ENCODE data around the gene UIMC1.

- TF ChIP-seq, protein P1, sequence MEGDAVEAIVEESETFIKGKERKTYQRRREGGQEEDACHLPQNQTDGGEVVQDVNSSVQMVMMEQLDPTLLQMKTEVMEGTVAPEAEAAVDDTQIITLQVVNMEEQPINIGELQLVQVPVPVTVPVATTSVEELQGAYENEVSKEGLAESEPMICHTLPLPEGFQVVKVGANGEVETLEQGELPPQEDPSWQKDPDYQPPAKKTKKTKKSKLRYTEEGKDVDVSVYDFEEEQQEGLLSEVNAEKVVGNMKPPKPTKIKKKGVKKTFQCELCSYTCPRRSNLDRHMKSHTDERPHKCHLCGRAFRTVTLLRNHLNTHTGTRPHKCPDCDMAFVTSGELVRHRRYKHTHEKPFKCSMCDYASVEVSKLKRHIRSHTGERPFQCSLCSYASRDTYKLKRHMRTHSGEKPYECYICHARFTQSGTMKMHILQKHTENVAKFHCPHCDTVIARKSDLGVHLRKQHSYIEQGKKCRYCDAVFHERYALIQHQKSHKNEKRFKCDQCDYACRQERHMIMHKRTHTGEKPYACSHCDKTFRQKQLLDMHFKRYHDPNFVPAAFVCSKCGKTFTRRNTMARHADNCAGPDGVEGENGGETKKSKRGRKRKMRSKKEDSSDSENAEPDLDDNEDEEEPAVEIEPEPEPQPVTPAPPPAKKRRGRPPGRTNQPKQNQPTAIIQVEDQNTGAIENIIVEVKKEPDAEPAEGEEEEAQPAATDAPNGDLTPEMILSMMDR (conservative IDR thresholded peaks at IDR 0.05; ENCODE audit: low read depth, low read length) = no peak
- TF ChIP-seq RCOR1 (IDR thresholded peaks at IDR 0.05; ENCODE audit: insufficient replicate concordance, low read length) = no peak
- TF ChIP-seq POLR2A (IDR thresholded peaks at IDR 0.05; ENCODE audit: low read depth, low read length) = no peak
- TF ChIP-seq CHD1 (IDR thresholded peaks at IDR 0.05; ENCODE audit: low read depth, low read length) = no peak
- TF ChIP-seq RAD21 (IDR thresholded peaks at IDR 0.05; ENCODE audit: low read length) = no peak
- no peak for TF ChIP-seq RFX5 (IDR thresholded peaks at IDR 0.05; ENCODE audit: low read depth, low read length)
- TF ChIP-seq, protein P2, sequence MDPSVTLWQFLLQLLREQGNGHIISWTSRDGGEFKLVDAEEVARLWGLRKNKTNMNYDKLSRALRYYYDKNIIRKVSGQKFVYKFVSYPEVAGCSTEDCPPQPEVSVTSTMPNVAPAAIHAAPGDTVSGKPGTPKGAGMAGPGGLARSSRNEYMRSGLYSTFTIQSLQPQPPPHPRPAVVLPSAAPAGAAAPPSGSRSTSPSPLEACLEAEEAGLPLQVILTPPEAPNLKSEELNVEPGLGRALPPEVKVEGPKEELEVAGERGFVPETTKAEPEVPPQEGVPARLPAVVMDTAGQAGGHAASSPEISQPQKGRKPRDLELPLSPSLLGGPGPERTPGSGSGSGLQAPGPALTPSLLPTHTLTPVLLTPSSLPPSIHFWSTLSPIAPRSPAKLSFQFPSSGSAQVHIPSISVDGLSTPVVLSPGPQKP (IDR thresholded peaks at IDR 0.05; ENCODE audit: borderline replicate concordance, low read depth, low read length) = no peak
- TF ChIP-seq MAZ (IDR thresholded peaks at IDR 0.05; ENCODE audit: borderline replicate concordance, low read depth, low read length) = no peak
- TF ChIP-seq SMC3 (IDR thresholded peaks at IDR 0.05; ENCODE audit: low read depth, low read length) = no peak
- TF ChIP-seq FOS (IDR thresholded peaks at IDR 0.05; ENCODE audit: low read depth, low read length) = no peak
- TF ChIP-seq MAFK (IDR thresholded peaks at IDR 0.05; ENCODE audit: low read depth, low read length) = no peak
These were observed 137.8 kb downstream of the UIMC1 start for GRCh38 chr5:176868731-176869130.

Measured in IMR-90 (cell line).